SK-N-MC (cell line): Measurements from ENCODE around the gene ELK3.

Experiments used
- EZH2 ChIP-seq: fragments of 200-600 bp; sonication (generic); IDR thresholded peaks from one replicate; pipeline ENCODE4 v1.6.1; 2017; ENCODE audit warnings: antibody characterized with exemption
- FOXP2 ChIP-seq: optimal IDR thresholded peaks from 2 replicates; pipeline ENCODE3; 2011; ENCODE audit warnings: mild to moderate bottlenecking, moderate library complexity; ENCODE audit not compliant: insufficient read depth; ENCODE audit errors: extremely low read length, control extremely low read depth
- POLR2AphosphoS5 ChIP-seq: IDR thresholded peaks from 2 replicates; pipeline ENCODE4 v1.6.1; 2012; ENCODE audit warnings: mild to moderate bottlenecking, low read depth, low read length, borderline replicate concordance

GRCh38 chr12:96221391-96221790 is 27.2 kb downstream of the ELK3 start:
- TF ChIP-seq POLR2AphosphoS5, result no peak
- no peak for TF ChIP-seq FOXP2
- TF ChIP-seq EZH2, result no peak
